HEK293 (cell line): ENCODE data around the gene IL11RA.

Experiments
- CTCF ChIA-PET: fragments of 350-600 bp; formaldehyde crosslinking; extraction: SDS; loops from one replicate; lab custom pipeline; 2021; ENCODE audit warnings: antibody characterized with exemption; lab: Yijun Ruan, JAX
- POLR2A ChIA-PET: fragments of 300-600 bp; formaldehyde crosslinking; extraction: SDS; loops from one replicate; lab custom pipeline; 2020; ENCODE audit warnings: antibody characterized with exemption, inconsistent platforms; lab: Yijun Ruan, JAX
- H3K27ac ChIP-seq: fragments of 200-500 bp; sonication (Bioruptor generic); 2 replicates; pipeline ENCODE4 v1.5.1; 2014; ENCODE audit warnings: low read depth, low read length, control low read depth, inconsistent platforms; ENCODE audit errors: extremely low read depth
- H3K36me3 ChIP-seq, 2 experiments: fragments of 200-500 bp in 1 of 2; sonication (Bioruptor generic) in 1 of 2; 1 replicate in 1 of 2; 2 replicates in 1 of 2; pipeline ENCODE4 v1.5.1; 2014 to 2017; ENCODE audit warnings: inconsistent platforms in 2 of 2, low read length in 2 of 2; ENCODE audit not compliant: control insufficient read depth in 2 of 2, insufficient read depth in 1 of 2
- H3K4me1 ChIP-seq: fragments of 200-500 bp; sonication (Bioruptor generic); 2 replicates; pipeline ENCODE4 v1.5.1; 2014; ENCODE audit warnings: mild to moderate bottlenecking, low read length, inconsistent platforms; ENCODE audit not compliant: control insufficient read depth, insufficient read depth
- H3K4me3 ChIP-seq: 2 replicates; pipeline ENCODE4 v1.5.1; 2011; ENCODE audit warnings: low read depth, mild to moderate bottlenecking, control low read depth, low read length, moderate library complexity
- H3K9me3 ChIP-seq: fragments of 200-500 bp; sonication (Bioruptor generic); 2 replicates; pipeline ENCODE4 v1.5.1; 2014; ENCODE audit warnings: low read depth, low read length, inconsistent platforms; ENCODE audit not compliant: control insufficient read depth, insufficient read depth
- GLIS2 ChIP-seq: fragments of 450-650 bp; formaldehyde crosslinking; IDR thresholded peaks from 2 replicates; pipeline ENCODE4 v1.5.1; 2016; ENCODE audit warnings: missing biosample characterization, missing genetic modification characterization
- HOXA7 ChIP-seq: sonication (generic); formaldehyde crosslinking; IDR thresholded peaks from 2 replicates; pipeline ENCODE4 v1.8.1; 2022; ENCODE audit warnings: missing genetic modification reagents, borderline replicate concordance
- IKZF3 ChIP-seq: fragments of 450-650 bp; IDR thresholded peaks from 2 replicates; pipeline ENCODE4 v1.5.0; 2018; ENCODE audit warnings: missing biosample characterization, mild to moderate bottlenecking, missing genetic modification characterization, moderate library complexity
- KLF10 ChIP-seq: fragments of 450-650 bp; IDR thresholded peaks from 2 replicates; pipeline ENCODE4 v1.5.1; 2018; ENCODE audit warnings: missing biosample characterization, mild to moderate bottlenecking, missing genetic modification characterization
- MZF1 ChIP-seq: fragments of 450-650 bp; formaldehyde crosslinking; IDR thresholded peaks from 2 replicates; pipeline ENCODE4 v1.5.1; 2017; ENCODE audit warnings: missing biosample characterization, missing genetic modification characterization, borderline replicate concordance
- PRDM1 ChIP-seq: fragments of 450-650 bp; formaldehyde crosslinking; IDR thresholded peaks from 2 replicates; pipeline ENCODE4; 2016; ENCODE audit warnings: missing biosample characterization, missing genetic modification characterization
- PRDM2 ChIP-seq: fragments of 450-650 bp; formaldehyde crosslinking; IDR thresholded peaks from 2 replicates; pipeline ENCODE4 v1.5.1; 2016; ENCODE audit warnings: missing biosample characterization, missing genetic modification characterization, borderline replicate concordance
- TCF7L2 ChIP-seq: IDR thresholded peaks from 2 replicates; pipeline ENCODE4 v1.6.1; 2011; ENCODE audit warnings: low read depth, mild to moderate bottlenecking, inconsistent platforms, low read length, moderate library complexity, borderline replicate concordance
- YY2 ChIP-seq: fragments of 450-650 bp; formaldehyde crosslinking; IDR thresholded peaks from 2 replicates; pipeline ENCODE4 v1.5.1; 2016; ENCODE audit warnings: missing biosample characterization, missing genetic modification characterization
- ZBTB21 ChIP-seq: fragments of 450-650 bp; formaldehyde crosslinking; IDR thresholded peaks from 2 replicates; pipeline ENCODE4 v1.5.1; 2017; ENCODE audit warnings: missing biosample characterization, missing genetic modification characterization
- ZFHX2 ChIP-seq: fragments of 450-650 bp; formaldehyde crosslinking; conservative IDR thresholded peaks from 2 replicates; pipeline ENCODE4 v1.5.1; 2016; ENCODE audit warnings: missing biosample characterization, missing genetic modification characterization
- ZFP69B ChIP-seq: fragments of 450-650 bp; formaldehyde crosslinking; IDR thresholded peaks from 2 replicates; pipeline ENCODE4 v1.5.1; 2016; ENCODE audit warnings: missing biosample characterization, missing genetic modification characterization
- ZNF114 ChIP-seq: fragments of 450-650 bp; formaldehyde crosslinking; IDR thresholded peaks from 2 replicates; pipeline ENCODE4 v1.5.0; 2017; ENCODE audit warnings: missing biosample characterization, missing genetic modification characterization
- ZNF138 ChIP-seq: fragments of 450-650 bp; formaldehyde crosslinking; IDR thresholded peaks from 2 replicates; pipeline ENCODE4 v1.5.1; 2016; ENCODE audit warnings: missing biosample characterization, missing genetic modification characterization, borderline replicate concordance
- ZNF146 ChIP-seq: fragments of 450-650 bp; formaldehyde crosslinking; IDR thresholded peaks from 2 replicates; pipeline ENCODE4 v1.5.1; 2016; ENCODE audit warnings: missing biosample characterization, missing genetic modification characterization
- ZNF16 ChIP-seq: fragments of 450-650 bp; formaldehyde crosslinking; IDR thresholded peaks from 2 replicates; pipeline ENCODE4 v1.5.1; 2016; ENCODE audit warnings: low read depth, missing biosample characterization, missing genetic modification characterization
- ZNF223 ChIP-seq: fragments of 450-650 bp; formaldehyde crosslinking; IDR thresholded peaks from 2 replicates; pipeline ENCODE4 v1.5.1; 2016; ENCODE audit warnings: missing biosample characterization, missing genetic modification characterization
- ZNF302 ChIP-seq: fragments of 450-650 bp; formaldehyde crosslinking; IDR thresholded peaks from 2 replicates; pipeline ENCODE4 v1.5.1; 2016; ENCODE audit warnings: missing biosample characterization, missing genetic modification characterization, low read depth
- ZNF707 ChIP-seq: fragments of 450-650 bp; formaldehyde crosslinking; IDR thresholded peaks from 2 replicates; pipeline ENCODE4 v1.5.1; 2016; ENCODE audit warnings: missing biosample characterization, missing genetic modification characterization
- ZSCAN30 ChIP-seq: fragments of 450-650 bp; IDR thresholded peaks from 2 replicates; pipeline ENCODE4 v1.5.1; 2018; ENCODE audit warnings: missing biosample characterization, mild to moderate bottlenecking, missing genetic modification characterization, moderate library complexity
- TF ChIP-seq, protein P1 (sequence below): fragments of 450-650 bp; formaldehyde crosslinking; IDR thresholded peaks from 2 replicates; pipeline ENCODE4 v1.5.1; 2017; ENCODE audit warnings: missing biosample characterization, missing genetic modification characterization
- TF ChIP-seq, protein P2 (sequence below): fragments of 450-650 bp; formaldehyde crosslinking; IDR thresholded peaks from 2 replicates; pipeline ENCODE4 v1.5.1; 2016; ENCODE audit warnings: missing biosample characterization, missing genetic modification characterization
- TF ChIP-seq, protein P3 (sequence below): fragments of 450-650 bp; formaldehyde crosslinking; IDR thresholded peaks from 2 replicates; pipeline ENCODE4 v1.5.1; 2016; ENCODE audit warnings: missing biosample characterization, missing genetic modification characterization

Gene IL11RA

DNA sequence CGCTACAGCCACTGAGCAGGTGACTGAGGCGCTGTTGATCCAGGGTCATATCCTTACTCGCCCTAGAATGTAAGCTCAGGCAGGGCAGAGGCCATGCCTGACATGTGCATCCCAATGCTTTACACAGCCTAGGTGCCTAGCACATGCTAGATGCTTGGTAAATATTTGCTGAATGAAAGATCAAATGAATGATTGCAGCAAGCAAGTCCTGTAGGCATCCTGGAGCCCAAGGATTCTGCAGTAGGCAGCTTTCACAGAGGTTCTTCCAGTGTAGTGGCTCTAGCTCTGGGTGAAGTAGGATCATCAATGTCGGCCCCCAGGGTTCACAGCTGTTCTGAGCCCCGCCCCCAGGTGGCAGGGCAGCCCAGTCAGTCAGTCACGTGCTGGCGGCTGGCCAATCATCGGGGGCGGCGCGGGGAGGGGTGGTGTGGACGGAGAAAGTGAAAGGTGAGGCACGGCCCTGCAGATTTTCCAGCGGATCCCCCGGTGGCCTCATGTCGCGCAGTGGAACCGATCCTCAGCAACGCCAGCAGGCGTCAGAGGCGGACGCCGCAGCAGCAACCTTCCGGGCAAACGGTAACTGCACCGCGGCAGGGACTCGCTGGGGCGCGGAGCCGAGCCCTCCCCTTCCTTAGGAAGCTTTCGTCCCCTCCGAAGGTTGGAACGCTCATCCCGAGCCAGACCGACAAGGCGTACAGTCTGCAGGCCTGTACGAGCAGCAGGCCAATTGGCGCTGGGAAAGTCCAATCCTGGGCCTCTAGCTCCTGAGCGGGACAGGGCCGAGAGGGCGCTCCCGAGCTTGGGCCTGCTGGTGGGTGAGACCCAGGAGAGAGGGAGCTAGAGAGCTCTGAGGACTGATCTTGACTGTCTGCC, 5.5 kb upstream of the IL11RA start, which contains the start of gene GALT:
Gene GALT, plus strand, starts transcription at position 465 of the 873 bp plus-strand sequence. Its CDS starts 30 bp downstream, at position 495.
- H3K4me3 ChIP-seq: peak within 1 kb of the TSS; percentile 82
- ChIA-PET POLR2A (interaction anchor here (0.6 to 5.7 kb wide), 11 partner anchors 8 to 190 kb away, joined by 3 to 90 read pairs (median 4); partner anchors contain the start of genes CCL21, DCTN3 and SIGMAR1), CTCF (interaction anchor here (0.6 to 13.3 kb wide), 11 partner anchors 10 to 314 kb away, joined by 3 to 125 read pairs (median 4); partner anchors contain the start of genes CCL19, CCL27, DCTN3 and SIGMAR1)
- H3K27ac ChIP-seq: peak within 1 kb of the TSS; percentile 84
- no peaks in the 10 kb centered on the region for H3K9me3 ChIP-seq
- peaks cover 0 to 40% of the 10 kb centered on the region in 2 experiments; a peak in 2 of 3 replicates for H3K36me3 ChIP-seq
- no peaks in the 10 kb centered on the region; the same call in 1 of the 2 replicates for H3K4me1 ChIP-seq
- no peak for TF ChIP-seq ZNF146 (tag by site-specific recombination)
- TF ChIP-seq PRDM1 (tag by site-specific recombination): peak; percentile 68
- peak; percentile 74 for TF ChIP-seq GLIS2 (tag by site-specific recombination)
- no peak for TF ChIP-seq ZFHX2 (tag by site-specific recombination)
- TF ChIP-seq ZNF114 (tag by site-specific recombination): no peak
- TF ChIP-seq, protein P1, sequence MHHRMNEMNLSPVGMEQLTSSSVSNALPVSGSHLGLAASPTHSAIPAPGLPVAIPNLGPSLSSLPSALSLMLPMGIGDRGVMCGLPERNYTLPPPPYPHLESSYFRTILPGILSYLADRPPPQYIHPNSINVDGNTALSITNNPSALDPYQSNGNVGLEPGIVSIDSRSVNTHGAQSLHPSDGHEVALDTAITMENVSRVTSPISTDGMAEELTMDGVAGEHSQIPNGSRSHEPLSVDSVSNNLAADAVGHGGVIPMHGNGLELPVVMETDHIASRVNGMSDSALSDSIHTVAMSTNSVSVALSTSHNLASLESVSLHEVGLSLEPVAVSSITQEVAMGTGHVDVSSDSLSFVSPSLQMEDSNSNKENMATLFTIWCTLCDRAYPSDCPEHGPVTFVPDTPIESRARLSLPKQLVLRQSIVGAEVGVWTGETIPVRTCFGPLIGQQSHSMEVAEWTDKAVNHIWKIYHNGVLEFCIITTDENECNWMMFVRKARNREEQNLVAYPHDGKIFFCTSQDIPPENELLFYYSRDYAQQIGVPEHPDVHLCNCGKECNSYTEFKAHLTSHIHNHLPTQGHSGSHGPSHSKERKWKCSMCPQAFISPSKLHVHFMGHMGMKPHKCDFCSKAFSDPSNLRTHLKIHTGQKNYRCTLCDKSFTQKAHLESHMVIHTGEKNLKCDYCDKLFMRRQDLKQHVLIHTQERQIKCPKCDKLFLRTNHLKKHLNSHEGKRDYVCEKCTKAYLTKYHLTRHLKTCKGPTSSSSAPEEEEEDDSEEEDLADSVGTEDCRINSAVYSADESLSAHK (tag by site-specific recombination): no peak
- TF ChIP-seq ZFP69B: 0 out of 2 replicates have a peak, but pooled peaks have one; percentile 47
- TF ChIP-seq ZSCAN30 (tag by site-specific recombination): no peak
- TF ChIP-seq ZNF138 (tag by site-specific recombination): no peak
- no peak for TF ChIP-seq ZNF302
- TF ChIP-seq ZNF223 (tag by site-specific recombination): no peak
- no peak for TF ChIP-seq TCF7L2
- no peak for TF ChIP-seq ZNF16 (tag by site-specific recombination)
- peak; percentile 63; the same call in 1 of the 2 replicates for TF ChIP-seq MZF1 (tag by site-specific recombination)
- TF ChIP-seq ZNF707 (tag by site-specific recombination): no peak
- 0 out of 2 replicates have a peak, but pooled peaks have one; percentile 30 for TF ChIP-seq IKZF3 (tag by site-specific recombination)
- TF ChIP-seq, protein P2, sequence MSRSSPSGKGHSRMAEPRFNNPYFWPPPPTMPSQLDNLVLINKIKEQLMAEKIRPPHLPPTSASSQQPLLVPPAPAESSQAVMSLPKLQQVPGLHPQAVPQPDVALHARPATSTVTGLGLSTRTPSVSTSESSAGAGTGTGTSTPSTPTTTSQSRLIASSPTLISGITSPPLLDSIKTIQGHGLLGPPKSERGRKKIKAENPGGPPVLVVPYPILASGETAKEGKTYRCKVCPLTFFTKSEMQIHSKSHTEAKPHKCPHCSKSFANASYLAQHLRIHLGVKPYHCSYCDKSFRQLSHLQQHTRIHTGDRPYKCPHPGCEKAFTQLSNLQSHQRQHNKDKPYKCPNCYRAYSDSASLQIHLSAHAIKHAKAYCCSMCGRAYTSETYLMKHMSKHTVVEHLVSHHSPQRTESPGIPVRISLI (tag by site-specific recombination): no peak
- TF ChIP-seq YY2: 0 out of 2 replicates have a peak, but pooled peaks have one; percentile 45
- TF ChIP-seq HOXA7 (CRISPR knock-in tag): no peak
- TF ChIP-seq KLF10 (tag by site-specific recombination): peak; percentile 53; the same call in 1 of the 2 replicates
- TF ChIP-seq ZBTB21 (tag by site-specific recombination): no peak
- TF ChIP-seq, protein P3, sequence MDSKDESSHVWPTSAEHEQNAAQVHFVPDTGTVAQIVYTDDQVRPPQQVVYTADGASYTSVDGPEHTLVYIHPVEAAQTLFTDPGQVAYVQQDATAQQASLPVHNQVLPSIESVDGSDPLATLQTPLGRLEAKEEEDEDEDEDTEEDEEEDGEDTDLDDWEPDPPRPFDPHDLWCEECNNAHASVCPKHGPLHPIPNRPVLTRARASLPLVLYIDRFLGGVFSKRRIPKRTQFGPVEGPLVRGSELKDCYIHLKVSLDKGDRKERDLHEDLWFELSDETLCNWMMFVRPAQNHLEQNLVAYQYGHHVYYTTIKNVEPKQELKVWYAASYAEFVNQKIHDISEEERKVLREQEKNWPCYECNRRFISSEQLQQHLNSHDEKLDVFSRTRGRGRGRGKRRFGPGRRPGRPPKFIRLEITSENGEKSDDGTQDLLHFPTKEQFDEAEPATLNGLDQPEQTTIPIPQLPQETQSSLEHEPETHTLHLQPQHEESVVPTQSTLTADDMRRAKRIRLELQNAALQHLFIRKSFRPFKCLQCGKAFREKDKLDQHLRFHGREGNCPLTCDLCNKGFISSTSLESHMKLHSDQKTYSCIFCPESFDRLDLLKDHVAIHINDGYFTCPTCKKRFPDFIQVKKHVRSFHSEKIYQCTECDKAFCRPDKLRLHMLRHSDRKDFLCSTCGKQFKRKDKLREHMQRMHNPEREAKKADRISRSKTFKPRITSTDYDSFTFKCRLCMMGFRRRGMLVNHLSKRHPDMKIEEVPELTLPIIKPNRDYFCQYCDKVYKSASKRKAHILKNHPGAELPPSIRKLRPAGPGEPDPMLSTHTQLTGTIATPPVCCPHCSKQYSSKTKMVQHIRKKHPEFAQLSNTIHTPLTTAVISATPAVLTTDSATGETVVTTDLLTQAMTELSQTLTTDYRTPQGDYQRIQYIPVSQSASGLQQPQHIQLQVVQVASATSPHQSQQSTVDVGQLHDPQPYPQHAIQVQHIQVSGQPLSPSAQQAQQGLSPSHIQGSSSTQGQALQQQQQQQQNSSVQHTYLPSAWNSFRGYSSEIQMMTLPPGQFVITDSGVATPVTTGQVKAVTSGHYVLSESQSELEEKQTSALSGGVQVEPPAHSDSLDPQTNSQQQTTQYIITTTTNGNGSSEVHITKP (tag by site-specific recombination): peak; percentile 99
- TF ChIP-seq PRDM2: no peak
